A673 (cell line): Measurements from ENCODE around the gene KRT8. TPM values are rescaled to one million over a fixed set of nuclear protein-coding genes. Genes with fewer than 3 reads are reported as not detected.

ENCODE experiments used
- BruUV-seq: library from RNA; stranded (reverse); fragments of 400-500 nt; replicated peaks from 2 replicates; lab custom pipeline; 2021; lab: Mats Ljungman, UMichigan
- CTCF ChIA-PET: fragments of 300-600 bp; sonication (Branson Sonifier 250); formaldehyde crosslinking; loops from one replicate; lab custom pipeline; 2022; ENCODE audit warnings: antibody characterized with exemption; lab: Charles Lee
- POLR2A ChIA-PET: fragments of 300-600 bp; sonication (Branson Sonifier 250); formaldehyde crosslinking; loops from one replicate; lab custom pipeline; 2022; ENCODE audit warnings: antibody characterized with exemption; ENCODE audit not compliant: low non-redundant PET; lab: Charles Lee
- DNase-seq: peaks from one replicate; pipeline ENCODE4 v3.0.0-alpha.2; 2015; ENCODE audit warnings: low spot score
- H3K27ac ChIP-seq: fragments of 200-600 bp; sonication (generic); 2 replicates; pipeline ENCODE4 v1.5.1; 2016; ENCODE audit warnings: mixed run types, low read depth, mild to moderate bottlenecking, mixed read lengths, antibody characterized with exemption, low read length; ENCODE audit not compliant: poor library complexity, severe bottlenecking
- H3K27me3 ChIP-seq: fragments of 200-600 bp; sonication (generic); replicated peaks from 2 replicates; pipeline ENCODE4 v1.6.1; 2017; ENCODE audit warnings: mixed run types, low read depth, mild to moderate bottlenecking, mixed read lengths, antibody characterized with exemption, low read length; ENCODE audit not compliant: insufficient read depth, poor library complexity
- H3K36me3 ChIP-seq: fragments of 200-600 bp; sonication (generic); 2 replicates; pipeline ENCODE4 v1.6.1; 2016; ENCODE audit warnings: mixed run types, mild to moderate bottlenecking, mixed read lengths, antibody characterized with exemption, low read length; ENCODE audit not compliant: insufficient read depth, poor library complexity, severe bottlenecking
- H3K4me1 ChIP-seq: fragments of 200-600 bp; sonication (generic); 2 replicates; pipeline ENCODE4 v1.6.1; 2017; ENCODE audit warnings: mixed run types, mild to moderate bottlenecking, mixed read lengths, antibody characterized with exemption, low read length; ENCODE audit not compliant: insufficient read depth, poor library complexity, severe bottlenecking
- H3K4me3 ChIP-seq: fragments of 200-600 bp; sonication (generic); 2 replicates; pipeline ENCODE4 v1.5.1; 2016; ENCODE audit warnings: low read depth, mixed run types, mild to moderate bottlenecking, mixed read lengths, low read length; ENCODE audit not compliant: poor library complexity, severe bottlenecking
- H3K9me3 ChIP-seq: fragments of 200-600 bp; sonication (generic); 2 replicates; pipeline ENCODE4 v1.6.1; 2016; ENCODE audit warnings: mixed run types, low read depth, mild to moderate bottlenecking, mixed read lengths, antibody characterized with exemption, low read length; ENCODE audit not compliant: poor library complexity, severe bottlenecking
- EZH2 ChIP-seq: fragments of 200-600 bp; sonication (generic); IDR thresholded peaks from 2 replicates; pipeline ENCODE4 v1.6.1; 2017; ENCODE audit warnings: borderline replicate concordance, low read depth, mild to moderate bottlenecking, mixed read lengths, antibody characterized with exemption, low read length; ENCODE audit not compliant: poor library complexity, severe bottlenecking
- intact Hi-C: fragments of 100-400 bp; cut with micrococcal nuclease; formaldehyde crosslinking; loops from one replicate; pipeline ENCODE4 v1.10.0; 2022; ENCODE audit not compliant: unreplicated experiment
- total RNA-seq: library from RNA; stranded (reverse); gene quantifications from 2 replicates; pipeline ENCODE4 v1.2.3, GENCODE V29; 2021
- TF ChIP-seq, protein P1 (sequence below): fragments of 300-800, 200-600 bp; sonication (generic); conservative IDR thresholded peaks from 2 replicates; pipeline ENCODE4 v1.5.1; 2017; ENCODE audit warnings: low read depth, mild to moderate bottlenecking, antibody characterized with exemption, low read length, moderate library complexity, mixed read lengths

The KRT8 gene
- total RNA-seq, 1 experiment from 2014 or later, result 15.4 TPM

DNA sequence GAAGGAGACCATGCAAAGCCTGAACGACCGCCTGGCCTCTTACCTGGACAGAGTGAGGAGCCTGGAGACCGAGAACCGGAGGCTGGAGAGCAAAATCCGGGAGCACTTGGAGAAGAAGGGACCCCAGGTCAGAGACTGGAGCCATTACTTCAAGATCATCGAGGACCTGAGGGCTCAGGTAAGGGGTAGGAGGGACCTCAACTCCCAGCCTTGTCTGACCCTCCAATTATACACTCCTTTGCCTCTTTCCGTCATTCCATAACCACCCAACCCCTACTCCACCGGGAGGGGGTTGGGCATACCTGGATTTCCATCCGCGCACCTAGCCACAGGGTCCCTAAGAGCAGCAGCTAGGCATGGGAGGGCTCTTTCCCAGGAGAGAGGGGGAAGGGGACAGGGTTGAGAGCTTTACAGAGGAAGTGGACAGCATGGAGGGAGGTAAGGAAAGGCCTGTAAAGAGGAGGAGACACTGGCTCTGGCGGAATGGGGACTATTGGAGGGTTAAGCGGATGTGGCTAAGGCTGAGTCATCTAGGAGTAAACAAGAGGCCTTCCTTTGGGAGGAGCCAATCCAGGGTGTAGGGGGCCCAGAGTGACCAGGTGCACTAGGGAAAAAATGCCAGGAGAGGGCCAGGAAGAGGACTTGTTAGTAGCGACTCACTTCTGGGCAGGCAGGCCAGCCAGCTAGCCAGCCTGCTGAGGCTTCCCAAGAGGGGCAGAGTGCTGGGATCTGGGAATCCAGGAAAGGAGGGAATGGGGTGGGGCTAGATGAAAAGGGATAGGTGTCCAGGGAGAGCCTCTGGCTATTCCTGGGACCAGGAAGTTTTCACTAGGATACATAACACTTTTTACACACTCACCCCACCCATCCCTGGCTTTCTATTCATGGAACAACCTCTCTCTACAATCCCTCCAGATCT, 44.8 kb upstream of the KRT8 start:
- peak overlapping the region; percentile 54 for H3K4me3 ChIP-seq
- peaks cover 7% of the 10 kb centered on the region for H3K36me3 ChIP-seq
- intact Hi-C loops, result loop anchor here (5.0 kb wide), 1 partner anchor 58 kb away; the partner anchor contains the start of gene EIF4B
- peaks cover 30% of the 10 kb centered on the region for H3K4me1 ChIP-seq
- H3K27ac ChIP-seq, result peak overlapping the region; percentile 75
- POLR2A ChIA-PET, result interaction anchor here (0.7 kb wide), 1 partner anchor 56 kb away, joined by 3 read pairs; no protein-coding TSS in a partner anchor
- BruUV-seq, result no TSS peak
- DNase-seq, result peak; percentile 59
- CTCF ChIA-PET, result no interaction called here
- no peaks in the 10 kb centered on the region for H3K9me3 ChIP-seq
- no peak for TF ChIP-seq EZH2
- TF ChIP-seq, protein P1, sequence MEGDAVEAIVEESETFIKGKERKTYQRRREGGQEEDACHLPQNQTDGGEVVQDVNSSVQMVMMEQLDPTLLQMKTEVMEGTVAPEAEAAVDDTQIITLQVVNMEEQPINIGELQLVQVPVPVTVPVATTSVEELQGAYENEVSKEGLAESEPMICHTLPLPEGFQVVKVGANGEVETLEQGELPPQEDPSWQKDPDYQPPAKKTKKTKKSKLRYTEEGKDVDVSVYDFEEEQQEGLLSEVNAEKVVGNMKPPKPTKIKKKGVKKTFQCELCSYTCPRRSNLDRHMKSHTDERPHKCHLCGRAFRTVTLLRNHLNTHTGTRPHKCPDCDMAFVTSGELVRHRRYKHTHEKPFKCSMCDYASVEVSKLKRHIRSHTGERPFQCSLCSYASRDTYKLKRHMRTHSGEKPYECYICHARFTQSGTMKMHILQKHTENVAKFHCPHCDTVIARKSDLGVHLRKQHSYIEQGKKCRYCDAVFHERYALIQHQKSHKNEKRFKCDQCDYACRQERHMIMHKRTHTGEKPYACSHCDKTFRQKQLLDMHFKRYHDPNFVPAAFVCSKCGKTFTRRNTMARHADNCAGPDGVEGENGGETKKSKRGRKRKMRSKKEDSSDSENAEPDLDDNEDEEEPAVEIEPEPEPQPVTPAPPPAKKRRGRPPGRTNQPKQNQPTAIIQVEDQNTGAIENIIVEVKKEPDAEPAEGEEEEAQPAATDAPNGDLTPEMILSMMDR, result no peak
- no peaks in the 10 kb centered on the region for H3K27me3 ChIP-seq

GRCh38 chr12:52947738-52948423, 43.0 kb upstream of the KRT8 start:
- no peak for DNase-seq
- ChIA-PET POLR2A (no interaction called here), CTCF (no interaction called here)
- TF ChIP-seq, protein P1, result no peak
- TF ChIP-seq EZH2, result no peak
- Histone ChIP-seq H3K27ac (peak overlapping the region; percentile 31), H3K36me3 (peaks cover 7% of the 10 kb centered on the region), H3K27me3 (no peaks in the 10 kb centered on the region), H3K9me3 (no peaks in the 10 kb centered on the region), H3K4me1 (peaks cover 45% of the 10 kb centered on the region), H3K4me3 (peak overlapping the region; percentile 54)
- intact Hi-C loops, result loop anchor here (5.0 kb wide), 1 partner anchor 59 kb away; the partner anchor contains the start of gene EIF4B
- TSS peak; percentile 44 for BruUV-seq

- intact Hi-C loops, result loop anchor here (5.0 kb wide), 1 partner anchor 60 kb away; the partner anchor contains the start of gene EIF4B
- no peak for DNase-seq
- ChIA-PET CTCF (interaction anchor here (0.5 to 0.6 kb wide), 2 partner anchors 32 to 326 kb away, joined by 3 read pairs; no protein-coding TSS in a partner anchor), POLR2A (no interaction called here)
- H3K9me3 ChIP-seq, result no peaks in the 10 kb centered on the region
- no peak for TF ChIP-seq EZH2
- TF ChIP-seq, protein P1, result no peak
- H3K36me3 ChIP-seq, result peaks cover 7% of the 10 kb centered on the region
- H3K4me1 ChIP-seq, result peaks cover 50% of the 10 kb centered on the region
- H3K27ac ChIP-seq, result peak overlapping the region; percentile 91
- no peaks in the 10 kb centered on the region for H3K27me3 ChIP-seq
- BruUV-seq, result no TSS peak
- no peak overlapping the region for H3K4me3 ChIP-seq
These were observed 42.1 kb upstream of the KRT8 start for GRCh38 chr12:52946797-52947547.
